AG09319 (cell line): ENCODE data around the gene RFNG.

Source experiments
- DNase-seq: peaks from one replicate; pipeline ENCODE4 v3.0.0-alpha.2; 2010; ENCODE audit warnings: low read depth; ENCODE audit errors: extremely low read depth
- CTCF ChIP-seq: IDR thresholded peaks from 2 replicates; pipeline ENCODE4 v1.5.1; 2011; ENCODE audit warnings: low read depth, mild to moderate bottlenecking, inconsistent platforms, low read length, moderate library complexity

RFNG gene

GRCh38 chr17:82014432-82014831 lies 37.2 kb downstream of the RFNG start:
- TF ChIP-seq CTCF, result no peak

GRCh38 chr17:82013772-82014321 lies 37.8 kb downstream of the RFNG start:
- DNase-seq, result no peak
- no peak for TF ChIP-seq CTCF

More at GRCh38 chr17:82014432-82014831, 37.2 kb downstream of the RFNG start:
- no peak for DNase-seq

- no peak for TF ChIP-seq CTCF
- DNase-seq, result no peak
These were observed 38.3 kb downstream of the RFNG start for GRCh38 chr17:82013341-82013740.

- DNase-seq, result no peak
- no peak for TF ChIP-seq CTCF
These were observed 38.8 kb downstream of the RFNG start for GRCh38 chr17:82012640-82013295.

- no peak for DNase-seq
- TF ChIP-seq CTCF, result no peak
These were observed 39.4 kb downstream of the RFNG start for GRCh38 chr17:82012261-82012639.

- no peak for DNase-seq
- no peak for TF ChIP-seq CTCF
These were observed 39.9 kb downstream of the RFNG start for GRCh38 chr17:82011617-82012187.
